HCT116 (cell line): ENCODE results near the gene KIAA1328. TPM values are rescaled to one million over a fixed set of nuclear protein-coding genes. Genes with fewer than 3 reads are reported as not detected.

Experiments used
- ATAC-seq: fragments of 200-7000 bp; cut with Tn5 transposase; 2 replicates; pipeline ENCODE4 v1.9.1; 2020; ENCODE audit warnings: mild to moderate bottlenecking, moderate library complexity
- BruUV-seq: library from RNA; stranded (reverse); fragments of 400-500 nt; replicated peaks from 2 replicates; lab custom pipeline; 2021; lab: Mats Ljungman, UMichigan
- CTCF ChIA-PET: fragments of 300-600 bp; sonication (Branson Sonifier 250); formaldehyde crosslinking; loops from one replicate; lab custom pipeline; 2021; ENCODE audit warnings: antibody characterized with exemption; lab: Charles Lee
- POLR2A ChIA-PET: fragments of 300-600, 350-600 bp; sonication (Branson Sonifier 250); formaldehyde crosslinking; loops from one replicate; lab custom pipeline; 2021; ENCODE audit warnings: antibody characterized with exemption; lab: Charles Lee
- RAD21 ChIA-PET, 2 experiments: fragments of 300-600 bp; sonication (Branson Sonifier 250); formaldehyde crosslinking; loops; one replicate each; lab custom pipeline; 2023; ENCODE audit warnings: low total read pairs in 2 of 2; ENCODE audit not compliant: uncharacterized antibody in 2 of 2, unreplicated experiment in 2 of 2, low non-redundant PET in 1 of 2; lab: Charles Lee
- DNase-seq: peaks from one replicate; pipeline ENCODE4 v3.0.0-alpha.2; 2010; ENCODE audit warnings: low read depth, low spot score
- H2AFZ ChIP-seq: fragments of 200-600 bp; shearing (Covaris generic), sonication (generic); 2 replicates; pipeline ENCODE4 v1.6.1; 2017; ENCODE audit warnings: low read depth, mixed run types, mixed read lengths, antibody characterized with exemption, low read length; ENCODE audit not compliant: poor library complexity, severe bottlenecking
- H3K27ac ChIP-seq: 2 replicates; pipeline ENCODE4 v1.5.1; 2012; ENCODE audit warnings: low read depth, low read length
- H3K27me3 ChIP-seq: fragments of 200-600 bp; sonication (generic); 2 replicates; pipeline ENCODE4 v1.6.1; 2016; ENCODE audit warnings: mixed run types, low read length, mixed read lengths; ENCODE audit not compliant: insufficient read depth
- H3K36me3 ChIP-seq, 2 experiments: fragments of 200-500 bp in 1 of 2; fragments of 200-600 bp in 1 of 2; sonication (Bioruptor generic) in 1 of 2; sonication (generic) in 1 of 2; 2 replicates each; pipeline versions ENCODE4 v1.5.1 to v1.6.1; 2014 to 2016; ENCODE audit warnings: low read length in 2 of 2, inconsistent platforms in 1 of 2, mixed read lengths in 1 of 2, mixed run types in 1 of 2; ENCODE audit not compliant: insufficient read depth in 2 of 2, control insufficient read depth in 1 of 2
- H3K4me1 ChIP-seq, 2 experiments: fragments of 200-600 bp in 1 of 2; sonication (generic) in 1 of 2; 2 replicates each; pipeline versions ENCODE4 v1.5.1 to v1.6.1; 2012 to 2017; ENCODE audit warnings: low read length in 2 of 2, inconsistent platforms in 1 of 2, mild to moderate bottlenecking in 1 of 2, mixed read lengths in 1 of 2, mixed run types in 1 of 2, moderate library complexity in 1 of 2; ENCODE audit not compliant: insufficient read depth in 2 of 2, control insufficient read depth in 1 of 2
- H3K4me2 ChIP-seq: fragments of 200-600 bp; sonication (generic); 2 replicates; pipeline ENCODE4 v1.6.1; 2017; ENCODE audit warnings: mixed run types, low read length, mixed read lengths
- H3K4me3 ChIP-seq, 2 experiments: fragments of 200-600 bp in 1 of 2; sonication (generic) in 1 of 2; replicated peaks in 1 of 2; 2 replicates each; pipeline ENCODE4 v1.5.1; 2011 to 2016; ENCODE audit warnings: low read length in 2 of 2, control low read depth in 1 of 2, low read depth in 1 of 2, mild to moderate bottlenecking in 1 of 2, mixed read lengths in 1 of 2, mixed run types in 1 of 2
- H3K79me2 ChIP-seq: fragments of 200-600 bp; sonication (generic); 2 replicates; pipeline ENCODE4 v1.6.1; 2017; ENCODE audit warnings: mild to moderate bottlenecking, mixed run types, low read length, moderate library complexity, mixed read lengths; ENCODE audit not compliant: insufficient read depth
- H3K9ac ChIP-seq: fragments of 200-600 bp; sonication (generic); 2 replicates; pipeline ENCODE4 v1.6.1; 2016; ENCODE audit warnings: low read length, mixed read lengths
- H3K9me2 ChIP-seq: fragments of 200-600 bp; sonication (generic), shearing (Covaris generic); 2 replicates; pipeline ENCODE4 v1.6.1; 2017; ENCODE audit warnings: mixed run types, mild to moderate bottlenecking, moderate library complexity; ENCODE audit not compliant: insufficient read depth
- H3K9me3 ChIP-seq, 2 experiments: fragments of 200-500 bp in 1 of 2; fragments of 200-600 bp in 1 of 2; sonication (Bioruptor generic) in 1 of 2; sonication (generic) in 1 of 2; 2 replicates each; pipeline ENCODE4 v1.6.1; 2014 to 2017; ENCODE audit warnings: low read length in 2 of 2, mixed read lengths in 2 of 2, inconsistent platforms in 1 of 2, low read depth in 1 of 2, mild to moderate bottlenecking in 1 of 2, mixed run types in 1 of 2, moderate library complexity in 1 of 2; ENCODE audit not compliant: control insufficient read depth in 1 of 2, insufficient read depth in 1 of 2
- H4K20me1 ChIP-seq: fragments of 200-600 bp; sonication (generic), shearing (Covaris generic); 2 replicates; pipeline ENCODE4 v1.6.1; 2017; ENCODE audit warnings: mixed run types, mild to moderate bottlenecking, moderate library complexity; ENCODE audit not compliant: insufficient read depth
- ATF3 ChIP-seq: IDR thresholded peaks from 2 replicates; pipeline ENCODE4 v1.6.1; 2012
- CTCF ChIP-seq, 3 experiments: fragments of 200-600 bp in 1 of 3; sonication (generic) in 1 of 3; IDR thresholded peaks in 2 of 3; conservative IDR thresholded peaks in 1 of 3; 2 replicates each; pipeline ENCODE4 v1.5.1; 2012 to 2017; ENCODE audit warnings: low read depth in 2 of 3, low read length in 2 of 3, antibody characterized with exemption in 1 of 3, borderline replicate concordance in 1 of 3, control low read depth in 1 of 3, mild to moderate bottlenecking in 1 of 3, mixed read lengths in 1 of 3, mixed run types in 1 of 3, moderate library complexity in 1 of 3; ENCODE audit not compliant: insufficient read depth in 1 of 3
- EGR1 ChIP-seq: IDR thresholded peaks from 2 replicates; pipeline ENCODE4 v1.6.1; 2012; ENCODE audit warnings: low read depth
- ELF1 ChIP-seq: IDR thresholded peaks from 2 replicates; pipeline ENCODE4 v1.6.1; 2012; ENCODE audit warnings: low read depth, borderline replicate concordance
- EZH2 ChIP-seq: fragments of 200-600 bp; sonication (generic); IDR thresholded peaks from 2 replicates; pipeline ENCODE4 v1.6.1; 2017; ENCODE audit warnings: antibody characterized with exemption, mixed run types
- POLR2AphosphoS5 ChIP-seq: IDR thresholded peaks from 2 replicates; pipeline ENCODE4 v1.6.1; 2011; ENCODE audit warnings: mild to moderate bottlenecking, low read depth, low read length, moderate library complexity
- RAD21 ChIP-seq: IDR thresholded peaks from 2 replicates; pipeline ENCODE4 v1.6.1; 2012; ENCODE audit warnings: low read depth, mild to moderate bottlenecking
- SIN3A ChIP-seq: IDR thresholded peaks from 2 replicates; pipeline ENCODE4 v1.6.1; 2012; ENCODE audit warnings: low read depth
- SP1 ChIP-seq: IDR thresholded peaks from 2 replicates; pipeline ENCODE4 v1.6.1; 2012; ENCODE audit warnings: low read depth
- SRF ChIP-seq: IDR thresholded peaks from 2 replicates; pipeline ENCODE4 v1.6.1; 2012; ENCODE audit warnings: low read depth
- ZBTB33 ChIP-seq: IDR thresholded peaks from 2 replicates; pipeline ENCODE4 v1.6.1; 2011; ENCODE audit warnings: mild to moderate bottlenecking, low read length, moderate library complexity; ENCODE audit not compliant: insufficient replicate concordance; ENCODE audit errors: extremely low read depth
- ZFX ChIP-seq: fragments of 450-650 bp; IDR thresholded peaks from 2 replicates; pipeline ENCODE4 v1.6.1; 2017
- ZNF274 ChIP-seq: fragments of 200-500 bp; sonication (Bioruptor generic); IDR thresholded peaks from 2 replicates; pipeline ENCODE4 v1.6.1; 2014; ENCODE audit warnings: mild to moderate bottlenecking, low read depth, low read length, inconsistent platforms
- intact Hi-C: fragments of 100-400 bp; cut with micrococcal nuclease; formaldehyde crosslinking; loops from 2 replicates; pipeline ENCODE4 v1.10.0; 2022
- total RNA-seq: library from RNA; stranded (reverse); gene quantifications from one replicate; pipeline ENCODE4 v1.2.1, GENCODE V29; 2021; ENCODE audit not compliant: unreplicated experiment
- TF ChIP-seq, protein P1 (sequence below): IDR thresholded peaks from 2 replicates; pipeline ENCODE4 v1.6.1; 2012

Gene KIAA1328
- total RNA-seq, 1 experiment from 2014 or later, result 5.2 TPM

DNA sequence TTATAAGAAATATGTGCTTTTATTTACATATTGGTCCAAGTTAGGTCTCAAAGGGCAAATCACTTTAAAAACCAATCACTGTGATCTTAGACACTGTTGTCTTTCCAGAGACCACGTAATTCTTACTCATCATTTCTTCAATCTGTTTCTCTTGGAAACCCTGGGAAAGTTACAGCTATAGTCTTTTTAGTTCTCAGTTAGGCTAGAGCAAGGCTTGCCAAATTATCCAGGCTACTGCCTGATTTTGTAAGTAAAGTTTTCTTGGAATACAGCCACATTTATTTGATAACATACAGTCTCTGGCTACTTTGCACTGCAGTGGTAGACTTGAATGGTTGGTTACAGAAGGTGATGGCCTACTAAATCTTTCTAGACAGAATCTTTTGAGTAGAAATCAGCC is 106.0 kb downstream of the KIAA1328 start:
- CTCF ChIA-PET, result no interaction called here
- H3K4me2 ChIP-seq, result no peak overlapping the region
- ATAC-seq (no peak), DNase-seq (no peak)
- H3K9me2 ChIP-seq, result no peaks in the 10 kb centered on the region
- no peak overlapping the region for H2AFZ ChIP-seq
- H3K9ac ChIP-seq, result no peak overlapping the region
- TF ChIP-seq SIN3A (no peak), POLR2AphosphoS5 (no peak), ZBTB33 (no peak), EZH2 (no peak), ZNF274 (no peak), RAD21 (no peak), ELF1 (no peak), ZFX (no peak), SRF (no peak), EGR1 (no peak), SP1 (no peak), ATF3 (no peak), CTCF (IDR thresholded peaks at IDR 0.05 in 2 of 3, conservative IDR thresholded peaks at IDR 0.05 in 1 of 3; ENCODE audit: borderline replicate concordance in 1 of 3, insufficient read depth in 1 of 3, low read depth in 2 of 3, low read length in 2 of 3) (no peak)
- TF ChIP-seq, protein P1, sequence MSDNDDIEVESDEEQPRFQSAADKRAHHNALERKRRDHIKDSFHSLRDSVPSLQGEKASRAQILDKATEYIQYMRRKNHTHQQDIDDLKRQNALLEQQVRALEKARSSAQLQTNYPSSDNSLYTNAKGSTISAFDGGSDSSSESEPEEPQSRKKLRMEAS, result no peak
- H3K9me3 ChIP-seq, result 0 out of 4 replicates have a peak, but pooled peaks cover 0 to 3% of the 10 kb centered on the region in 2 experiments
- H3K36me3 ChIP-seq, result no peaks in the 10 kb centered on the region
- no peaks in the 10 kb centered on the region for H3K27me3 ChIP-seq
- POLR2A ChIA-PET, result no interaction called here
- intact Hi-C loops, result no loop called here
- no peaks in the 10 kb centered on the region for H3K79me2 ChIP-seq
- no peak overlapping the region for H3K27ac ChIP-seq
- no peak overlapping the region for H3K4me3 ChIP-seq
- RAD21 ChIA-PET, result no interaction called here
- no peaks in the 10 kb centered on the region; the same call in 1 of the 2 replicates for H4K20me1 ChIP-seq
- H3K4me1 ChIP-seq, result no peaks in the 10 kb centered on the region
- no TSS peak for BruUV-seq
